KMS-11 (cell line): ENCODE data around the gene IP6K1.

Source experiments
- H2AFZ ChIP-seq: fragments of 200-600 bp; sonication (generic); 2 replicates; pipeline ENCODE4 v1.6.1; 2016; ENCODE audit warnings: antibody characterized with exemption, mixed run types, low read depth
- H3K27ac ChIP-seq: fragments of 200-600 bp; sonication (generic); 2 replicates; pipeline ENCODE4 v1.6.1; 2016; ENCODE audit warnings: mild to moderate bottlenecking, mixed run types
- H3K27me3 ChIP-seq: fragments of 200-600 bp; sonication (generic); 2 replicates; pipeline ENCODE4 v1.6.1; 2017; ENCODE audit warnings: mild to moderate bottlenecking, low read depth, mixed run types, moderate library complexity; ENCODE audit not compliant: insufficient read depth
- H3K36me3 ChIP-seq: fragments of 200-600 bp; sonication (generic); 2 replicates; pipeline ENCODE4 v1.6.1; 2017; ENCODE audit warnings: mild to moderate bottlenecking, mixed run types; ENCODE audit not compliant: insufficient read depth
- H3K4me1 ChIP-seq: fragments of 200-600 bp; sonication (generic); 2 replicates; pipeline ENCODE4 v1.6.1; 2016; ENCODE audit warnings: mild to moderate bottlenecking, low read depth, mixed run types; ENCODE audit not compliant: poor library complexity, severe bottlenecking
- H3K4me2 ChIP-seq: fragments of 200-600 bp; sonication (generic); 2 replicates; pipeline ENCODE4 v1.7.0; 2016; ENCODE audit warnings: mild to moderate bottlenecking, mixed run types
- H3K4me3 ChIP-seq: fragments of 200-600 bp; sonication (generic); IDR thresholded peaks from 2 replicates; pipeline ENCODE4 v1.6.1; 2017; ENCODE audit warnings: low read depth, low read length, mixed read lengths; ENCODE audit not compliant: insufficient read depth
- H3K79me2 ChIP-seq: fragments of 200-600 bp; sonication (generic); 2 replicates; pipeline ENCODE4 v1.6.1; 2016; ENCODE audit warnings: low read depth, mixed run types; ENCODE audit not compliant: insufficient read depth
- H3K9ac ChIP-seq: fragments of 200-600 bp; sonication (generic); 2 replicates; pipeline ENCODE4 v1.6.1; 2016; ENCODE audit warnings: mild to moderate bottlenecking, mixed run types
- H4K20me1 ChIP-seq: fragments of 200-600 bp; sonication (generic); 2 replicates; pipeline ENCODE4 v1.6.1; 2016; ENCODE audit warnings: mild to moderate bottlenecking, mixed run types; ENCODE audit not compliant: insufficient read depth
- CTCF ChIP-seq: fragments of 200-600 bp; sonication (generic); conservative IDR thresholded peaks from 2 replicates; pipeline ENCODE4 v1.6.1; 2017; ENCODE audit warnings: low read depth, mild to moderate bottlenecking, antibody characterized with exemption, low read length, moderate library complexity, mixed read lengths

IP6K1 gene

GRCh38 chr3:49802719-49803464 is 16.6 kb upstream of the IP6K1 start, which contains the start of gene INKA1:
TSS of gene INKA1 (plus strand) at chr3:49803261. CDS start at chr3:49803393, 132 bp downstream.
- no peaks in the 10 kb centered on the region for H3K4me1 ChIP-seq
- H3K27ac ChIP-seq = no peak within 1 kb of the TSS
- H3K27me3 ChIP-seq = no peaks in the 10 kb centered on the region; the same call in 1 of the 2 replicates

GRCh38 chr3:49801160-49801559 is 14.8 kb upstream of the IP6K1 start:
- no peaks in the 10 kb centered on the region for H3K36me3 ChIP-seq
- no peak overlapping the region for H2AFZ ChIP-seq
- no peak overlapping the region for H3K4me3 ChIP-seq
- no peak overlapping the region for H3K4me2 ChIP-seq
- H3K27ac ChIP-seq = no peak overlapping the region
- no peaks in the 10 kb centered on the region; the same call in 1 of the 2 replicates for H3K27me3 ChIP-seq
- no peak for TF ChIP-seq CTCF
- H3K79me2 ChIP-seq = no peaks in the 10 kb centered on the region
- no peaks in the 10 kb centered on the region for H3K4me1 ChIP-seq
- no peaks in the 10 kb centered on the region for H4K20me1 ChIP-seq
- no peak overlapping the region for H3K9ac ChIP-seq

More at GRCh38 chr3:49802719-49803464, 16.6 kb upstream of the IP6K1 start, which contains the start of gene INKA1:
- no peaks in the 10 kb centered on the region for H4K20me1 ChIP-seq
- H3K4me2 ChIP-seq = peak within 1 kb of the TSS; percentile 76
- H3K4me3 ChIP-seq = no peak within 1 kb of the TSS
- H3K79me2 ChIP-seq = no peaks in the 10 kb centered on the region
- H2AFZ ChIP-seq = peak within 1 kb of the TSS; percentile 88
- TF ChIP-seq CTCF = peak; percentile 69; the same call in 1 of the 2 replicates
- peak within 1 kb of the TSS; percentile 39; the same call in 1 of the 2 replicates for H3K9ac ChIP-seq
- no peaks in the 10 kb centered on the region for H3K36me3 ChIP-seq

- H3K4me2 ChIP-seq = no peak within 1 kb of the TSS
- H3K27ac ChIP-seq = no peak within 1 kb of the TSS
Measured at GRCh38 chr3:49799761-49800160, 13.4 kb upstream of the IP6K1 start, which contains the start of gene CDHR4. TSS of gene CDHR4 (minus strand) at chr3:49799873. CDS start at chr3:49799812, 61 bp downstream.

GRCh38 chr3:49799105-49799504 is 12.8 kb upstream of the IP6K1 start:
- no peaks in the 10 kb centered on the region; the same call in 1 of the 2 replicates for H3K27me3 ChIP-seq
- H3K27ac ChIP-seq = no peak overlapping the region
- H3K4me1 ChIP-seq = no peaks in the 10 kb centered on the region
- no peak for TF ChIP-seq CTCF
- H3K79me2 ChIP-seq = no peaks in the 10 kb centered on the region
- no peak overlapping the region for H3K4me3 ChIP-seq
- H4K20me1 ChIP-seq = no peaks in the 10 kb centered on the region
- H2AFZ ChIP-seq = no peak overlapping the region
- no peaks in the 10 kb centered on the region for H3K36me3 ChIP-seq
- H3K4me2 ChIP-seq = no peak overlapping the region
- H3K9ac ChIP-seq = no peak overlapping the region

More at GRCh38 chr3:49799761-49800160, 13.4 kb upstream of the IP6K1 start, which contains the start of gene CDHR4:
- Histone ChIP-seq H3K79me2 (no peaks in the 10 kb centered on the region), H3K9ac (no peak within 1 kb of the TSS), H3K4me3 (no peak within 1 kb of the TSS), H3K36me3 (no peaks in the 10 kb centered on the region), H2AFZ (no peak within 1 kb of the TSS), H3K4me1 (no peaks in the 10 kb centered on the region), H4K20me1 (no peaks in the 10 kb centered on the region), H3K27me3 (no peaks in the 10 kb centered on the region; the same call in 1 of the 2 replicates)
- TF ChIP-seq CTCF = no peak
